H9 (cell line): Measurements from ENCODE around the gene SMAD3. TPM values are rescaled to one million over a fixed set of nuclear protein-coding genes. Genes with fewer than 3 reads are reported as not detected.

Experiments
- DNase-seq: peaks from one replicate; pipeline ENCODE4 v3.0.0-alpha.2; 2017
- H2AFZ ChIP-seq: one replicate; pipeline ENCODE4 v1.6.1; 2013; ENCODE audit warnings: mild to moderate bottlenecking, low read length, control low read depth, moderate library complexity
- H2AK5ac ChIP-seq: 2 replicates; pipeline ENCODE4 v1.6.1; 2013; ENCODE audit warnings: low read length, control low read depth, mixed read lengths; ENCODE audit not compliant: insufficient read length
- H2BK120ac ChIP-seq: one replicate; pipeline ENCODE4 v1.6.1; 2013; ENCODE audit warnings: low read depth, mild to moderate bottlenecking, low read length, control low read depth, inconsistent platforms; ENCODE audit not compliant: poor library complexity, severe bottlenecking
- H2BK12ac ChIP-seq: 2 replicates; pipeline ENCODE4 v1.6.1; 2013; ENCODE audit warnings: low read length, control low read depth, mixed read lengths, low read depth; ENCODE audit not compliant: insufficient read length
- H2BK15ac ChIP-seq: 2 replicates; pipeline ENCODE4 v1.6.1; 2013; ENCODE audit warnings: low read depth, low read length, control low read depth
- H2BK20ac ChIP-seq: one replicate; pipeline ENCODE4 v1.6.1; 2013; ENCODE audit warnings: low read depth, mild to moderate bottlenecking, low read length, control low read depth, inconsistent platforms; ENCODE audit not compliant: poor library complexity, severe bottlenecking
- H2BK5ac ChIP-seq: 2 replicates; pipeline ENCODE4 v1.6.1; 2013; ENCODE audit warnings: low read length, control low read depth, mixed read lengths; ENCODE audit not compliant: insufficient read length
- H3K14ac ChIP-seq: 2 replicates; pipeline ENCODE4 v1.6.1; 2013; ENCODE audit warnings: low read length, control low read depth; ENCODE audit not compliant: insufficient read depth
- H3K18ac ChIP-seq: 2 replicates; pipeline ENCODE4 v1.6.1; 2013; ENCODE audit warnings: low read depth, mild to moderate bottlenecking, mixed read lengths, low read length, control low read depth; ENCODE audit not compliant: insufficient read length
- H3K23ac ChIP-seq: 2 replicates; pipeline ENCODE4 v1.6.1; 2013; ENCODE audit warnings: low read length, control low read depth, mixed read lengths, low read depth; ENCODE audit not compliant: insufficient read length
- H3K23me2 ChIP-seq: 2 replicates; pipeline ENCODE4 v1.6.1; 2013; ENCODE audit warnings: low read depth, mild to moderate bottlenecking, mixed read lengths, low read length, control low read depth; ENCODE audit not compliant: insufficient read length, poor library complexity, severe bottlenecking
- H3K27ac ChIP-seq: 2 replicates; pipeline ENCODE4 v1.5.1; 2013; ENCODE audit warnings: low read length, control low read depth, mixed read lengths, low read depth; ENCODE audit not compliant: insufficient read length
- H3K27me3 ChIP-seq: 2 replicates; pipeline ENCODE4 v1.6.1; 2013; ENCODE audit warnings: low read length, control low read depth, inconsistent platforms; ENCODE audit not compliant: insufficient read depth
- H3K4ac ChIP-seq: 2 replicates; pipeline ENCODE4 v1.6.1; 2013; ENCODE audit warnings: low read depth, mild to moderate bottlenecking, control low read depth, inconsistent platforms, low read length, moderate library complexity
- H3K4me1 ChIP-seq: 2 replicates; pipeline ENCODE4 v1.6.1; 2013; ENCODE audit warnings: low read length, control low read depth, inconsistent platforms; ENCODE audit not compliant: insufficient read depth
- H3K4me2 ChIP-seq: 2 replicates; pipeline ENCODE4 v1.6.1; 2013; ENCODE audit warnings: low read length, control low read depth, mixed read lengths; ENCODE audit not compliant: insufficient read length, insufficient read depth
- H3K56ac ChIP-seq: 2 replicates; pipeline ENCODE4 v1.6.1; 2013; ENCODE audit warnings: low read depth, mild to moderate bottlenecking, mixed read lengths, low read length, control low read depth; ENCODE audit not compliant: insufficient read length
- H3K79me1 ChIP-seq: 2 replicates; pipeline ENCODE4 v1.6.1; 2013; ENCODE audit warnings: low read depth, mild to moderate bottlenecking, moderate library complexity, low read length, control low read depth, inconsistent platforms; ENCODE audit not compliant: insufficient read depth, poor library complexity, severe bottlenecking
- H3K79me2 ChIP-seq: 2 replicates; pipeline ENCODE4 v1.6.1; 2013; ENCODE audit warnings: low read length, control low read depth, inconsistent platforms; ENCODE audit not compliant: insufficient read depth
- H3K9ac ChIP-seq: 2 replicates; pipeline ENCODE4 v1.6.1; 2013; ENCODE audit warnings: low read length, control low read depth, mixed read lengths; ENCODE audit not compliant: insufficient read length; ENCODE audit errors: extremely low read depth
- H3K9me3 ChIP-seq: one replicate; pipeline ENCODE4 v1.6.1; 2013; ENCODE audit warnings: low read depth, low read length, inconsistent platforms; ENCODE audit not compliant: control insufficient read depth
- H3T11ph ChIP-seq: one replicate; pipeline ENCODE4 v1.6.1; 2013; ENCODE audit warnings: mild to moderate bottlenecking, low read length, control low read depth, inconsistent platforms
- H4K20me1 ChIP-seq: one replicate; pipeline ENCODE4 v1.6.1; 2013; ENCODE audit not compliant: control insufficient read depth, insufficient read length, insufficient read depth
- H4K5ac ChIP-seq: 2 replicates; pipeline ENCODE4 v1.6.1; 2013; ENCODE audit warnings: low read depth, mild to moderate bottlenecking, mixed read lengths, low read length, control low read depth; ENCODE audit not compliant: insufficient read length
- H4K8ac ChIP-seq: replicated peaks from 2 replicates; pipeline ENCODE4 v1.6.1; 2013; ENCODE audit warnings: low read length, control low read depth, mixed read lengths, low read depth; ENCODE audit not compliant: insufficient read length
- H4K91ac ChIP-seq: 2 replicates; pipeline ENCODE4 v1.6.1; 2013; ENCODE audit warnings: low read depth, mild to moderate bottlenecking, moderate library complexity, mixed read lengths, low read length, control low read depth; ENCODE audit not compliant: insufficient read length
- H3K27ac Mint-ChIP-seq, 3 experiments: 2 replicates in 2 of 3; 3 replicates in 1 of 3; pipeline ENCODE4 v1.8.0; 2020 to 2021; ENCODE audit warnings: mixed read lengths in 3 of 3, mild to moderate bottlenecking in 1 of 3, moderate library complexity in 1 of 3
- H3K27me3 Mint-ChIP-seq: 2 replicates; pipeline ENCODE4 v1.8.0; 2021; ENCODE audit warnings: low read depth, mild to moderate bottlenecking, moderate library complexity, mixed read lengths
- H3K36me3 Mint-ChIP-seq, 3 experiments: 2 replicates in 2 of 3; 3 replicates in 1 of 3; pipeline ENCODE4 v1.8.0; 2020 to 2021; ENCODE audit warnings: low read depth in 3 of 3, mixed read lengths in 3 of 3; ENCODE audit not compliant: insufficient read depth in 1 of 3
- H3K4me1 Mint-ChIP-seq, 2 experiments: 2 replicates each; pipeline ENCODE4 v1.8.0; 2020; ENCODE audit warnings: mixed read lengths in 2 of 2
- H3K4me3 Mint-ChIP-seq, 2 experiments: 2 replicates in 1 of 2; 3 replicates in 1 of 2; pipeline ENCODE4 v1.8.0; 2020 to 2021; ENCODE audit warnings: mild to moderate bottlenecking in 2 of 2, mixed read lengths in 2 of 2, moderate library complexity in 1 of 2
- H3K9me3 Mint-ChIP-seq, 2 experiments: 2 replicates in 1 of 2; 3 replicates in 1 of 2; pipeline ENCODE4 v1.8.0; 2020; ENCODE audit warnings: mild to moderate bottlenecking in 2 of 2, mixed read lengths in 2 of 2, moderate library complexity in 1 of 2
- WGBS: extraction: QIAGEN DNeasy Blood & Tissue Kit; methylation state at CpG from one replicate; pipeline ENCODE4 v1.1.7; 2013; ENCODE audit warnings: missing lambda C conversion rate, low lambda C conversion rate, mixed read lengths; ENCODE audit not compliant: insufficient read length; ENCODE audit errors: extremely low coverage; 5-methylcytosine and 5-hydroxymethylcytosine counted together
- total RNA-seq: library from RNA; stranded (reverse); gene quantifications from 2 replicates; pipeline ENCODE4 v1.2.1, GENCODE V29; 2021
- TF ChIP-seq, protein P1 (sequence below): fragments of 200-600 bp; sonication (generic); conservative IDR thresholded peaks from 3 replicates; pipeline ENCODE4 v1.8.0; 2021; ENCODE audit warnings: antibody characterized with exemption, mild to moderate bottlenecking

Gene SMAD3
- total RNA-seq, 1 experiment from 2014 or later: 26.7 TPM

DNA sequence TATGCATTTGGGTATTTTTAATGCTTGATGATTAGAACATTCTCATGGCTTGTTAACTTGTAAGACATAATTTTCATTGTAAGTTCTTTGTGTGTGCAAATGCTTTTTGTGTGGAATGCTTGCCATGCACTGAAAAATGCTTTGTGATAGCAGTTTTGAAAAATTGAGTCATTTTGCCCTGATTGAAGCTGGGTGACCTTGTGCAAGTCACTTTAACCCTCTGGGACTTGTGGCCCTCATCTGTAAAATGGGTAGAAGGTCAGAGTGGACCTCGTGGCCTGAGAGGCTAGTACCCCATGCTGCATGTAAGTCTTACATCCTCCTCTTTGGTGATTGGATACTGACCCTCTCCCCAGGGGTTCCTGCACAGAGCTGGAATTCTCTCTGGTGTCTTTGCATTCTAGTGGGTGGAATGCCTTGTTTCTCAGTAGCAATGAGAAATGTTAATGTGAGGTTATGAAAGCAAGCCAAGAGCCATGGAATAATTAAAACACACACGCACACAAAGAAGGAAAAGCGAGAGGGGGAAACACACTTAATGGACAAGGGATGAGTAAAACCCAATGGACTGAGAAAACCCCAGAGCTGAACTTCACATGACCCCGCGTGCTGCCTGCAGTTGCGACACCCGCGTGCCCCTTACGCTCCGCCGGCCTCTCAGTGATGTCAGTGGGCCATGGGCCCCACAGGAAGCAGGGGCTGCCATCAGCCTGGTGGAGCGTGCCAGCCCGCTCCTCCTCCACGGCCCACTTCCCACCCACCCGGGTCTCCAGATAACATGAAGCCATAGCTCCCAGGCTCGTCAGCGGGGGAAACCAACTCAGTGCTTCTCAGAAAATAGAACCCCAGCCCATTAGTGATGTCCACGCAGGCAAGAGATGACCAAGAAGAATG lies 44.0 kb downstream of the SMAD3 start:
- no peak for DNase-seq
- Mint-ChIP-seq H3K27ac (0 out of 7 replicates have a peak overlapping the region, but pooled peaks of 1 of the 3 experiments have one; percentile 16), H3K9me3 (peaks cover 12 to 17% of the 10 kb centered on the region in 2 experiments), H3K4me1 (peaks cover 29 to 37% of the 10 kb centered on the region in 2 experiments), H3K36me3 (peaks cover 11 to 19% (median 11%) of the 10 kb centered on the region in 3 experiments), H3K4me3 (no peak overlapping the region), H3K27me3 (no peaks in the 10 kb centered on the region)
- Histone ChIP-seq H4K91ac (no peak overlapping the region), H3K4me1 (peaks cover 2% of the 10 kb centered on the region; the same call in 1 of the 2 replicates), H3K4me2 (no peak overlapping the region), H2AFZ (no peak overlapping the region), H3K18ac (no peak overlapping the region), H2BK12ac (no peak overlapping the region), H2BK5ac (no peak overlapping the region), H3K79me2 (no peaks in the 10 kb centered on the region), H2BK20ac (no peak overlapping the region), H3K4ac (no peak overlapping the region), H2BK120ac (no peak overlapping the region), H4K8ac (no peak overlapping the region), H3K23ac (no peak overlapping the region), H3K27ac (no peak overlapping the region), H2AK5ac (no peak overlapping the region), H3K23me2 (no peaks in the 10 kb centered on the region), H3K27me3 (no peaks in the 10 kb centered on the region), H3T11ph (no peak overlapping the region), H2BK15ac (no peak overlapping the region), H3K79me1 (no peaks in the 10 kb centered on the region), H4K20me1 (no peaks in the 10 kb centered on the region), H3K9me3 (no peaks in the 10 kb centered on the region), H3K56ac (no peak overlapping the region), H4K5ac (no peak overlapping the region), H3K9ac (no peak overlapping the region), H3K14ac (peak overlapping the region; percentile 41; the same call in 1 of the 2 replicates)
- no CpG with 5 or more reads among the region's 18 CpGs for WGBS
- TF ChIP-seq, protein P1, sequence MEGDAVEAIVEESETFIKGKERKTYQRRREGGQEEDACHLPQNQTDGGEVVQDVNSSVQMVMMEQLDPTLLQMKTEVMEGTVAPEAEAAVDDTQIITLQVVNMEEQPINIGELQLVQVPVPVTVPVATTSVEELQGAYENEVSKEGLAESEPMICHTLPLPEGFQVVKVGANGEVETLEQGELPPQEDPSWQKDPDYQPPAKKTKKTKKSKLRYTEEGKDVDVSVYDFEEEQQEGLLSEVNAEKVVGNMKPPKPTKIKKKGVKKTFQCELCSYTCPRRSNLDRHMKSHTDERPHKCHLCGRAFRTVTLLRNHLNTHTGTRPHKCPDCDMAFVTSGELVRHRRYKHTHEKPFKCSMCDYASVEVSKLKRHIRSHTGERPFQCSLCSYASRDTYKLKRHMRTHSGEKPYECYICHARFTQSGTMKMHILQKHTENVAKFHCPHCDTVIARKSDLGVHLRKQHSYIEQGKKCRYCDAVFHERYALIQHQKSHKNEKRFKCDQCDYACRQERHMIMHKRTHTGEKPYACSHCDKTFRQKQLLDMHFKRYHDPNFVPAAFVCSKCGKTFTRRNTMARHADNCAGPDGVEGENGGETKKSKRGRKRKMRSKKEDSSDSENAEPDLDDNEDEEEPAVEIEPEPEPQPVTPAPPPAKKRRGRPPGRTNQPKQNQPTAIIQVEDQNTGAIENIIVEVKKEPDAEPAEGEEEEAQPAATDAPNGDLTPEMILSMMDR: no peak
